K562 (cell line): ENCODE data around the gene TUBA4B. TPM values are rescaled to one million over a fixed set of nuclear protein-coding genes. Genes with fewer than 3 reads are reported as not detected.

Experiments used
- ATAC-seq: fragments of 200-7000 bp; cut with Tn5 transposase; 3 replicates; pipeline ENCODE4 v1.9.1; 2020; ENCODE audit warnings: moderate library complexity
- BruUV-seq: library from RNA; stranded (reverse); fragments of 400-500 nt; replicated peaks from 2 replicates; lab custom pipeline; 2021; lab: Mats Ljungman, UMichigan
- CTCF ChIA-PET: fragments of 300-600 bp; formaldehyde crosslinking; extraction: SDS; loops from one replicate; lab custom pipeline; 2021; ENCODE audit warnings: low intra/inter-chr PET ratio; lab: Yijun Ruan, JAX
- POLR2A ChIA-PET: fragments of 300-600, 350-650 bp; sonication (Branson Sonifier 250); formaldehyde crosslinking; extraction: SDS; loops from one replicate; lab custom pipeline; 2021; ENCODE audit warnings: antibody characterized with exemption, inconsistent platforms; lab: Yijun Ruan, JAX
- DNase-seq, 4 experiments: peaks; one replicate each; pipeline versions ENCODE4 v3.0.0 to v3.0.0-alpha.2; 2011 to 2018; ENCODE audit warnings: low spot score in 3 of 4, mixed read lengths in 3 of 4; ENCODE audit errors: extremely low read depth in 1 of 4
- FAIRE-seq: peaks from 2 replicates; lab custom pipeline; 2011; peaks lifted over from hg19 to GRCh38; lab: Jason Lieb, UNC
- H2AFZ ChIP-seq: 2 replicates; pipeline ENCODE4 v1.6.0; 2011; ENCODE audit warnings: low read depth, low read length, control low read depth, inconsistent platforms
- H3K27ac ChIP-seq: fragments of 200-600 bp; 3 replicates; pipeline ENCODE4 v1.8.0; 2011; ENCODE audit warnings: low read depth, mild to moderate bottlenecking, control low read depth, inconsistent platforms, low read length, moderate library complexity, mixed read lengths; ENCODE audit errors: extremely low read depth
- H3K27me3 ChIP-seq, 2 experiments: fragments of 300-600 bp in 1 of 2; 2 replicates in 1 of 2; 3 replicates in 1 of 2; pipeline versions ENCODE4 v1.6.0 to v1.8.0; 2011; ENCODE audit warnings: inconsistent platforms in 2 of 2, low read length in 2 of 2, mild to moderate bottlenecking in 1 of 2, mixed read lengths in 1 of 2, moderate library complexity in 1 of 2; ENCODE audit not compliant: control insufficient read depth in 2 of 2, insufficient read depth in 2 of 2
- H3K36me3 ChIP-seq: fragments of 300-600 bp; 3 replicates; pipeline ENCODE4 v1.8.0; 2011; ENCODE audit warnings: mild to moderate bottlenecking, low read length, inconsistent platforms; ENCODE audit not compliant: control insufficient read depth, insufficient read depth
- H3K4me1 ChIP-seq, 2 experiments: fragments of 200-600 bp in 1 of 2; replicated peaks in 1 of 2; 2 replicates in 1 of 2; 3 replicates in 1 of 2; pipeline versions ENCODE4 v1.5.1 to v1.8.0; 2011; ENCODE audit warnings: inconsistent platforms in 2 of 2, low read length in 2 of 2, mild to moderate bottlenecking in 1 of 2, mixed read lengths in 1 of 2, moderate library complexity in 1 of 2; ENCODE audit not compliant: control insufficient read depth in 2 of 2, insufficient read depth in 2 of 2
- H3K4me2 ChIP-seq: 2 replicates; pipeline ENCODE4 v1.6.1; 2011; ENCODE audit warnings: low read length, control low read depth, inconsistent platforms, mixed read lengths; ENCODE audit not compliant: insufficient read depth
- H3K4me3 ChIP-seq: fragments of 200-600 bp; sonication (generic), shearing (Covaris generic); 2 replicates; pipeline ENCODE4 v1.5.1; 2016; ENCODE audit warnings: control low read depth, inconsistent platforms
- H3K79me2 ChIP-seq: fragments of 200-600 bp; 3 replicates; pipeline ENCODE4 v1.8.0; 2011; ENCODE audit warnings: low read length, inconsistent platforms; ENCODE audit not compliant: control insufficient read depth, insufficient read depth
- H3K9ac ChIP-seq, 2 experiments: 2 replicates each; pipeline versions ENCODE4 v1.6.0 to v1.6.1; 2011; ENCODE audit warnings: low read depth in 2 of 2, low read length in 2 of 2, control low read depth in 1 of 2, inconsistent platforms in 1 of 2, mild to moderate bottlenecking in 1 of 2, mixed read lengths in 1 of 2; ENCODE audit not compliant: insufficient read depth in 1 of 2
- H3K9me1 ChIP-seq: one replicate; pipeline ENCODE4 v1.6.0; 2011; ENCODE audit warnings: inconsistent platforms, mild to moderate bottlenecking, low read length, moderate library complexity; ENCODE audit not compliant: control insufficient read depth, insufficient read depth
- H3K9me3 ChIP-seq: replicated peaks from 2 replicates; pipeline ENCODE4 v1.5.1; 2011; ENCODE audit warnings: low read depth, low read length, inconsistent platforms; ENCODE audit not compliant: control insufficient read depth, insufficient read depth
- H4K20me1 ChIP-seq: replicated peaks from 2 replicates; pipeline ENCODE4 v1.6.1; 2011; ENCODE audit warnings: low read length, inconsistent platforms, mixed read lengths; ENCODE audit not compliant: control insufficient read depth, insufficient read depth
- ELF2 ChIP-seq: fragments of 250-450 bp; sonication (Bioruptor Pico); IDR thresholded peaks from 2 replicates; pipeline ENCODE4 v1.5.0; 2021; ENCODE audit warnings: mild to moderate bottlenecking
- POLR2G ChIP-seq: fragments of 200-400 bp; formaldehyde crosslinking; IDR thresholded peaks from 2 replicates; pipeline ENCODE4 v1.6.1; 2017; ENCODE audit warnings: low read depth, mild to moderate bottlenecking, antibody characterized with exemption, low read length, moderate library complexity
- WGBS: fragments of 100-300 bp; shearing (Covaris generic); methylation state at CpG from one replicate; pipeline ENCODE4 v1.1.6; 2016; ENCODE audit warnings: low coverage, mixed read lengths; ENCODE audit not compliant: insufficient coverage; ENCODE audit errors: missing lambda C conversion rate; 5-methylcytosine and 5-hydroxymethylcytosine counted together
- in situ Hi-C: fragments of 300-500 bp; cut with MboI; formaldehyde crosslinking; loops from 4 replicates; pipeline ENCODE4 v1.15.0; 2018; ENCODE audit warnings: inconsistent platforms, mixed read lengths
- intact Hi-C: fragments of 100-400 bp; cut with micrococcal nuclease; formaldehyde crosslinking; loops from 2 replicates; pipeline ENCODE4 v1.14.2; 2022
- polyA plus RNA-seq, 8 experiments: library from polyadenylated mRNA; depleted of rRNA in 4 of 8; stranded (reverse) in 5 of 8; unstranded in 3 of 8; fragments of >200 nt; fragmentation: Nextera tagmentation in 2 of 8; fragmentation: Illumina TruSeq in 1 of 8; extraction: Ambion mirVana in 2 of 8; extraction: Trizol in 1 of 8; gene quantifications; 2 replicates each; pipeline versions ENCODE4 v1.2.1 to v1.2.3, GENCODE V29; 2011 to 2014; ENCODE audit warnings: inconsistent platforms in 1 of 8, missing spikeins in 1 of 8
- total RNA-seq, 7 experiments: library from RNA; depleted of rRNA in 6 of 7; stranded (reverse); fragments of >200 nt in 6 of 7; fragmentation: Illumina TruSeq in 2 of 7; extraction: Trizol in 2 of 7; gene quantifications; 2 replicates each; pipeline versions ENCODE4 v1.2.1 to v1.2.3, GENCODE V29; 2011 to 2021; ENCODE audit warnings: low replicate concordance in 1 of 7

Gene TUBA4B
- total and polyA plus RNA-seq, 9 of the 15 experiments (the other 6 are each of a cell fraction or from before 2014, with no cell fraction given): 0.04 TPM; not detected in 8

GRCh38 chr2:219209236-219210195, 43.5 kb upstream of the TUBA4B start:
- Histone ChIP-seq H3K4me3 (no peak overlapping the region), H3K27ac (no peak overlapping the region), H4K20me1 (peaks cover 11% of the 10 kb centered on the region; the same call in 1 of the 2 replicates), H3K9me3 (no peaks in the 10 kb centered on the region), H3K4me2 (no peak overlapping the region), H3K4me1 (peaks cover 16 to 17% of the 10 kb centered on the region in 2 experiments; a peak in 4 of 5 replicates), H3K36me3 (peaks cover 66% of the 10 kb centered on the region; the same call in 2 of the 3 replicates), H3K9me1 (no peaks in the 10 kb centered on the region), H3K27me3 (no peaks in the 10 kb centered on the region), H2AFZ (no peak overlapping the region), H3K79me2 (no peaks in the 10 kb centered on the region), H3K9ac (peak overlapping the region in 1 of 2 experiments; percentile 42; a peak in 1 of 4 replicates)
- WGBS: 81% methylated on average over 9 of the region's 18 CpGs
- intact Hi-C loops (no loop called here), in situ Hi-C loops (loop anchor here (5.0 kb wide), 1 partner anchor 37 kb away; the partner anchor contains the start of gene SLC23A3)
- ATAC-seq (no peak), DNase-seq (no peak), FAIRE-seq (no peak)
- ChIA-PET CTCF (no interaction called here), POLR2A (interaction anchor here (0.7 kb wide), 1 partner anchor 38 kb away, joined by 3 read pairs; no protein-coding TSS in a partner anchor)
- no TSS peak for BruUV-seq
- TF ChIP-seq POLR2G (0 out of 2 replicates have a peak, but pooled peaks have one; percentile 14), ELF2 (CRISPR knock-in tag) (no peak)
